HG02970 (cell line): Measurements from ENCODE around the gene PTPN3.

Experiments used
- ATAC-seq: cut with Tn5 transposase; IDR thresholded peaks from one replicate; pipeline ENCODE4 v1.9.1; 2021; ENCODE audit warnings: mild to moderate bottlenecking, moderate library complexity, moderate number of reproducible peaks; ENCODE audit not compliant: unreplicated experiment, low FRiP score

PTPN3 gene

GRCh38 chr9:109430231-109430630 lies 67.9 kb downstream of the PTPN3 start:
- ATAC-seq = no peak

GRCh38 chr9:109428854-109429253 lies 69.3 kb downstream of the PTPN3 start:
- no peak for ATAC-seq

- no peak for ATAC-seq
Measured at GRCh38 chr9:109427886-109428285, 70.2 kb downstream of the PTPN3 start.

GRCh38 chr9:109426626-109427402 lies 71.3 kb downstream of the PTPN3 start:
- no peak for ATAC-seq

GRCh38 chr9:109424618-109425017 lies 73.5 kb downstream of the PTPN3 start:
- no peak for ATAC-seq

GRCh38 chr9:109423877-109424276 lies 74.2 kb downstream of the PTPN3 start:
- no peak for ATAC-seq

GRCh38 chr9:109422641-109423040 lies 75.5 kb downstream of the PTPN3 start:
- ATAC-seq = no peak

GRCh38 chr9:109421026-109421970 lies 76.8 kb downstream of the PTPN3 start:
- ATAC-seq = no peak

GRCh38 chr9:109419531-109419930 lies 78.6 kb downstream of the PTPN3 start:
- ATAC-seq = no peak

- no peak for ATAC-seq
Measured at GRCh38 chr9:109418827-109419226, 79.3 kb downstream of the PTPN3 start.

- no peak for ATAC-seq
Measured at GRCh38 chr9:109417585-109418544, 80.2 kb downstream of the PTPN3 start.

- ATAC-seq = no peak
Measured at GRCh38 chr9:109417054-109417453, 81.1 kb downstream of the PTPN3 start.

GRCh38 chr9:109416135-109416706 lies 81.9 kb downstream of the PTPN3 start:
- ATAC-seq = peak; percentile 53

GRCh38 chr9:109414125-109414785 lies 83.9 kb downstream of the PTPN3 start:
- no peak for ATAC-seq

GRCh38 chr9:109411798-109412352 lies 86.2 kb downstream of the PTPN3 start:
- ATAC-seq = no peak

- peak; percentile 40 for ATAC-seq
Measured at GRCh38 chr9:109411069-109411761, 86.9 kb downstream of the PTPN3 start.

GRCh38 chr9:109409773-109410397 lies 88.2 kb downstream of the PTPN3 start:
- no peak for ATAC-seq
